Prostate gland (tissue), 2 donors: Measurements from ENCODE around the gene RFX2. TPM values are rescaled to one million over a fixed set of nuclear protein-coding genes. Genes with fewer than 3 reads are reported as not detected.
"Not testable (repeated sequence)": the region's sequence is repeated elsewhere in the genome, so short reads cannot be mapped to it uniquely, and the experiment has no call there.

Source experiments
- DNase-seq: peaks from one replicate; pipeline ENCODE4 v3.0.0-alpha.2; 2019; ENCODE audit warnings: low spot score
- H3K27ac ChIP-seq, 2 donors: fragments of 200-600 bp; sonication (generic); 2 replicates each; pipeline ENCODE4 v1.5.1; 2017 to 2019
- H3K27me3 ChIP-seq: fragments of 200-600 bp; sonication (generic); replicated peaks from 2 replicates; pipeline ENCODE4 v1.5.1; 2019; ENCODE audit not compliant: insufficient read depth
- H3K36me3 ChIP-seq, 2 donors: fragments of 200-600 bp; sonication (generic); 1 replicate in 1 of 2; 2 replicates in 1 of 2; pipeline versions ENCODE4 v1.5.1 to v1.8.1; 2017 to 2019
- H3K4me1 ChIP-seq: fragments of 200-600 bp; sonication (generic); replicated peaks from 2 replicates; pipeline ENCODE4 v1.5.1; 2019
- H3K4me3 ChIP-seq, 2 donors: fragments of 200-600 bp; sonication (generic); 2 replicates each; pipeline ENCODE4 v1.5.1; 2017 to 2019
- H3K9me3 ChIP-seq: fragments of 200-600 bp; sonication (generic); 2 replicates; pipeline ENCODE4 v1.5.1; 2017
- POLR2A ChIP-seq: fragments of 450-650 bp; IDR thresholded peaks from one replicate; pipeline ENCODE4 v1.6.1; 2016; ENCODE audit warnings: antibody characterized with exemption, mild to moderate bottlenecking
- POLR2AphosphoS5 ChIP-seq: sonication (generic); formaldehyde crosslinking; IDR thresholded peaks from one replicate; pipeline ENCODE4 v1.6.1; 2017; ENCODE audit warnings: antibody characterized with exemption
- WGBS: methylation state at CpG from one replicate; pipeline ENCODE4 v1.1.5; 2018; 5-methylcytosine and 5-hydroxymethylcytosine counted together
- intact Hi-C: fragments of 100-400 bp; cut with DNase I; formaldehyde crosslinking; loops from one replicate; pipeline ENCODE4 v1.14.2; 2022
- total RNA-seq, 2 donors: library from RNA; depleted of rRNA; stranded (reverse); fragments of >200 nt; gene quantifications; one replicate each; pipeline ENCODE4 v1.1.0, GENCODE V29; 2016
- TF ChIP-seq, protein P1 (sequence below), 4 experiments: fragments of 200-600 bp in 2 of 4; fragments of 450-650 bp in 2 of 4; sonication (generic) in 2 of 4; IDR thresholded peaks; 1 replicate in 3 of 4; 2 replicates in 1 of 4; pipeline ENCODE4 v1.5.1; 2016 to 2019; ENCODE audit warnings: antibody characterized with exemption in 4 of 4, mild to moderate bottlenecking in 2 of 4, moderate library complexity in 2 of 4

RFX2 gene
- total RNA-seq, 2 donors from 2014 or later: 13.4 to 25.3 TPM

DNA sequence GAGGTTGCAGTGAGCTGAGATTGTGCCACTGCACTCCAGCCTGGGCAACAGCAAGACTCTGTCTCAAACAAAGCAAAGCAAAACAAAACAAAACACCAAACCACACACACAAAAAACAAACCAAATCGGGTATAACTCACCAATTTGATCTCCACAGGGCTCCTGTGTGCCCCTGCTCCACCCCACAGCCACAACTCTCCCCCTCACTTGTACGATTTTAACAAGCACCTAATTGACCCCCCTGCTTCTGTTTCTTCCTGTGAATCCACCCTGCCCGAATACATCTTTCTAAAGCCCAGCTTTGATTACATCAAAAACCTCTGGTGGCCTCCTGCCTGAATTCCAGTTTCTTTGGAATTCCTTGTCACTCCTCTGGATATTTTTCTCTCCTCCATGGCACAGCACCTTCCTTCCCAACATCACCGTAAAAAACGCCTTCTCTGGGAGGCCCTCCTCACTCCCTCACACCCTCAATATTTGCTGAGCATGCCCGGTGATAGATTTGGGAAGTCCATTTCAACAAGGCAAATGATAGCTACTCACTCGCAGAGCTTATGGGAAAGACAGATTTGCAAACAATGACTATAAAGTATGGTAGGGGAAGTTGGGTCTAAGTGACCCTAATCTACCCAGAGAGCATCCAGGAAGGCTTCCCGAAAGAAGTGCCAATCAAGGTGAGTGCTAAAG, 120.8 kb downstream of the RFX2 start:
- H3K9me3 ChIP-seq: no peaks in the 10 kb centered on the region
- intact Hi-C loops: loop anchor here (10.0 kb wide), 1 partner anchor 135 kb away; no protein-coding TSS in a partner anchor
- peak overlapping the region in 1 of 2 donors; percentile 35 for H3K27ac ChIP-seq
- H3K4me3 ChIP-seq: no peak overlapping the region
- H3K4me1 ChIP-seq: peaks cover 14% of the 10 kb centered on the region
- 66% methylated on average over 8 of the region's 8 CpGs for WGBS
- H3K36me3 ChIP-seq: no peaks in the 10 kb centered on the region
- no peaks in the 10 kb centered on the region for H3K27me3 ChIP-seq
- TF ChIP-seq, protein P1, sequence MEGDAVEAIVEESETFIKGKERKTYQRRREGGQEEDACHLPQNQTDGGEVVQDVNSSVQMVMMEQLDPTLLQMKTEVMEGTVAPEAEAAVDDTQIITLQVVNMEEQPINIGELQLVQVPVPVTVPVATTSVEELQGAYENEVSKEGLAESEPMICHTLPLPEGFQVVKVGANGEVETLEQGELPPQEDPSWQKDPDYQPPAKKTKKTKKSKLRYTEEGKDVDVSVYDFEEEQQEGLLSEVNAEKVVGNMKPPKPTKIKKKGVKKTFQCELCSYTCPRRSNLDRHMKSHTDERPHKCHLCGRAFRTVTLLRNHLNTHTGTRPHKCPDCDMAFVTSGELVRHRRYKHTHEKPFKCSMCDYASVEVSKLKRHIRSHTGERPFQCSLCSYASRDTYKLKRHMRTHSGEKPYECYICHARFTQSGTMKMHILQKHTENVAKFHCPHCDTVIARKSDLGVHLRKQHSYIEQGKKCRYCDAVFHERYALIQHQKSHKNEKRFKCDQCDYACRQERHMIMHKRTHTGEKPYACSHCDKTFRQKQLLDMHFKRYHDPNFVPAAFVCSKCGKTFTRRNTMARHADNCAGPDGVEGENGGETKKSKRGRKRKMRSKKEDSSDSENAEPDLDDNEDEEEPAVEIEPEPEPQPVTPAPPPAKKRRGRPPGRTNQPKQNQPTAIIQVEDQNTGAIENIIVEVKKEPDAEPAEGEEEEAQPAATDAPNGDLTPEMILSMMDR (IDR thresholded peaks at IDR 0.05): no peak
- TF ChIP-seq POLR2AphosphoS5 (no peak), POLR2A (no peak)
- no peak for DNase-seq

DNA sequence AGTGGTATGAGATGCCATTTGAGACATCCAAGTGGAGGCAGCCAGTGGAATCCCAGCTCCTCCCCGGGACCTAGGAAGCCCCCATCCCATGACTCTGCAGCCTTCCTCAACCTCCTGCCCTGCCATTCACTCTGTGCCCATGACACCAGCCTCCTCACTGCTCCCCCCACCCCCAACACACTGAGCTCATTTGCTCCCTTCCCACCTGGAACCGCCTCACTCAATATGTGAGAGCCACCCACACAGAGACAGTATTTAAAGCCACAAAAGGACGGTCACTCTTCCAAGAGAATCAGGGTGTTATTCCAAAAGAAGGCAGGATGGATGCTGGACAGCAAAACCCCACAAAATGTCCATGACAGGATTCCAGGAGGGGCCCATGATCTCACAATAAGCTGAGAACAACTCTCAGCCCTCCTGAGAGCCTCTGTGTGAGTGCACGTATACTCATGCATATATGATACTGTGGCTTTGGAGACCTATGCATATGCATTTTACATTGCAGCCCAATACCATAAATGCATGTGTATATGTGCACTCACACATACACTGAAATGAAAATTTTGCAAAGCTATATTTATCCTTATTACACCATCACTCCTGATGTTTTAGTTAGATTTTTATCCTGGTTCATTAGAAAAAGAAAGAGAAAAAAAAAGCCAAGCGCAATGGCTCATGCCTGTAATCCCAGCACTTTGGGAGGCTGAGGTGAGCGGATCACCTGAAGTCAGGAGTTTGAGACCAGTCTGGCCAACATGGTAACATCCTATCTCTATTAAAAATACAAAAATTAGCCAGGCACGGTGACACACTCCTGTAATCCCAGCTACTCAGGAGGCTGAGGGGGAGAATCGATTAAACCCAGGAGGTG, 121.5 kb downstream of the RFX2 start:
- no peak for DNase-seq
- Histone ChIP-seq H3K4me1 (peaks cover 8% of the 10 kb centered on the region), H3K27me3 (no peaks in the 10 kb centered on the region), H3K4me3 (no peak overlapping the region), H3K27ac (no peak overlapping the region), H3K36me3 (no peaks in the 10 kb centered on the region), H3K9me3 (no peaks in the 10 kb centered on the region)
- intact Hi-C loops: loop anchor here (10.0 kb wide), 1 partner anchor 136 kb away; no protein-coding TSS in a partner anchor
- 81% methylated on average over 8 of the region's 8 CpGs for WGBS
- TF ChIP-seq POLR2AphosphoS5: no peak
- no peak for TF ChIP-seq POLR2A
- TF ChIP-seq, protein P1 (IDR thresholded peaks at IDR 0.05): no peak

DNA sequence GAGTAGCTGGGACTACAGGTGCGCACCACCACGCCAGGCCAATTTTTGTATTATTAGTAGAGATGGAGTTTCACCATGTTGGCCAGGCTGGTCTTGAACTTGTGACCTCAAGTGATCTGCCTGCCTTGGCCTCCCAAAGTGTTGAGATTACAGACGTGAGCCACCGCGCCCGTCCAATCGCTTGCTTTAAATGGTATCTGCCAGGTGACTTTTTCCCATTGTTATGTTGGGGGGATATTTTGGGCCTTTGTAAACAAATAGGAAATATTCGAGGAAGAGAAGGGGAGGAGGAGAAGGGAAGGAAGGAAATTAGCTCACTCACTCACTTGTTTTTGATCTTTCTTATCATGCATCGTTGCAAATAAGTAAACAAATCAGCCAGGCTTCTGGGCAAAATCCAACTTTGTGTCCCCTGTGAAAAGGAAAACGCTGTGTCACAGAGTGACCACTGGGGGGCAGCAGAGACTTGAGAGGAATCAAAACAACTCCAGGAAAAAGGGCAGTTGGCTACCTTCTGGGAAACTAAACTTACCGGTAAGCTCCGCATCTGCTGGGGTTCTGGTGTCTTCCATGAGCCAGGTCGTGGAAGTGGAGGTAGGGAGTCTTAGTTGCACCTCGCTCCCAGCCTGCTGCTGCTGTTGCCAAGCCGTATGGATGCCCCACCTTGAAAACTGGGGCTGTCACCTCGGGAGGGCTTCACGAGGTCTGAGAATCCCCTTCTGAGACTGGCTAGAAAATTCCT, 123.1 kb downstream of the RFX2 start:
- H3K4me1 ChIP-seq: peaks cover 8% of the 10 kb centered on the region
- no peaks in the 10 kb centered on the region for H3K27me3 ChIP-seq
- H3K9me3 ChIP-seq: no peaks in the 10 kb centered on the region
- peak; percentile 90 for TF ChIP-seq POLR2AphosphoS5
- TF ChIP-seq, protein P1 (IDR thresholded peaks at IDR 0.05): peak; percentile 92 to 98 (median 96)
- no peak for TF ChIP-seq POLR2A
- 17% methylated on average over 17 of the region's 17 CpGs for WGBS
- DNase-seq: peak; percentile 84
- peak overlapping the region in 1 of 2 donors; percentile 16 for H3K4me3 ChIP-seq
- H3K27ac ChIP-seq: peak overlapping the region; percentile 20 to 33
- intact Hi-C loops: loop anchor here (2.0 to 10.0 kb wide), 2 partner anchors 36 to 138 kb away; no protein-coding TSS in a partner anchor
- H3K36me3 ChIP-seq: no peaks in the 10 kb centered on the region

DNA sequence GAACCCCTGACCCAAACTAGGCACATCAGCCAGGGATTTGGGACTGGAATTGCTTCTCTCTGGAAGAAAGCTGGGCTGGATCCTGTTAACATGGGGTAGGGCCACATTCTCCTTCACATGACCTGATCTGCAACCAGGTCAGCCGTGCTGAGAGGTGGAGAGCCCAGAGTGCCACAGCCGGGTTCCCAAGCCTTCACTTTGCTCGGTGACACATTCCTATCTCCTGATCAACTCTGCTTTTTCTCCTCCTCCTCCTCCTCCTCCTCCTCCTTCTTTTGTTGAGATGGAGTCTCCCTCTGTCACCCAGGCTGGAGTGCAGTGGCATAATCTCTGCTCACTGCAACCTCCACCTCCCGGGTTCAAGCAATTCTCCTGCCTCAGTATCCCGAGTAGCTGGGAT, 124.5 kb downstream of the RFX2 start:
- 91% methylated on average over 5 of the region's 5 CpGs for WGBS
- H3K9me3 ChIP-seq, H3K4me3 ChIP-seq, H3K27me3 ChIP-seq, H3K36me3 ChIP-seq, H3K4me1 ChIP-seq, DNase-seq, H3K27ac ChIP-seq: not testable (repeated sequence)
- intact Hi-C loops: loop anchor here (2.0 to 10.0 kb wide), 2 partner anchors 37 to 139 kb away; no protein-coding TSS in a partner anchor
